ENCODE measurements around the gene EIF2B1.

- TF ChIP-seq, protein P1, sequence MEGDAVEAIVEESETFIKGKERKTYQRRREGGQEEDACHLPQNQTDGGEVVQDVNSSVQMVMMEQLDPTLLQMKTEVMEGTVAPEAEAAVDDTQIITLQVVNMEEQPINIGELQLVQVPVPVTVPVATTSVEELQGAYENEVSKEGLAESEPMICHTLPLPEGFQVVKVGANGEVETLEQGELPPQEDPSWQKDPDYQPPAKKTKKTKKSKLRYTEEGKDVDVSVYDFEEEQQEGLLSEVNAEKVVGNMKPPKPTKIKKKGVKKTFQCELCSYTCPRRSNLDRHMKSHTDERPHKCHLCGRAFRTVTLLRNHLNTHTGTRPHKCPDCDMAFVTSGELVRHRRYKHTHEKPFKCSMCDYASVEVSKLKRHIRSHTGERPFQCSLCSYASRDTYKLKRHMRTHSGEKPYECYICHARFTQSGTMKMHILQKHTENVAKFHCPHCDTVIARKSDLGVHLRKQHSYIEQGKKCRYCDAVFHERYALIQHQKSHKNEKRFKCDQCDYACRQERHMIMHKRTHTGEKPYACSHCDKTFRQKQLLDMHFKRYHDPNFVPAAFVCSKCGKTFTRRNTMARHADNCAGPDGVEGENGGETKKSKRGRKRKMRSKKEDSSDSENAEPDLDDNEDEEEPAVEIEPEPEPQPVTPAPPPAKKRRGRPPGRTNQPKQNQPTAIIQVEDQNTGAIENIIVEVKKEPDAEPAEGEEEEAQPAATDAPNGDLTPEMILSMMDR (conservative IDR thresholded peaks at IDR 0.05; ENCODE audit: low read depth, low read length): no peak
- TF ChIP-seq EZH2 (IDR thresholded peaks at IDR 0.05; ENCODE audit: low read length, unreplicated experiment): no peak
- TF ChIP-seq EZH2phosphoT487 (IDR thresholded peaks at IDR 0.05; ENCODE audit: borderline replicate concordance, low read length): no peak
Measured at GRCh38 chr12:123573870-123574269, 59.6 kb downstream of the EIF2B1 start.
